GM18505 (cell line): Measurements from ENCODE around the gene PWWP2B.

ENCODE experiments used
- ATAC-seq: cut with Tn5 transposase; IDR thresholded peaks from one replicate; pipeline ENCODE4 v1.9.1; 2021; ENCODE audit not compliant: unreplicated experiment
- POLR2A ChIP-seq: IDR thresholded peaks from 4 replicates; pipeline ENCODE4 v1.6.1; 2011; ENCODE audit warnings: borderline replicate concordance; ENCODE audit not compliant: insufficient read depth, insufficient read length; ENCODE audit errors: extremely low read depth

The PWWP2B gene

GRCh38 chr10:132421847-132422751 lies 25.1 kb downstream of the PWWP2B start:
- ATAC-seq = no peak
- no peak for TF ChIP-seq POLR2A

DNA sequence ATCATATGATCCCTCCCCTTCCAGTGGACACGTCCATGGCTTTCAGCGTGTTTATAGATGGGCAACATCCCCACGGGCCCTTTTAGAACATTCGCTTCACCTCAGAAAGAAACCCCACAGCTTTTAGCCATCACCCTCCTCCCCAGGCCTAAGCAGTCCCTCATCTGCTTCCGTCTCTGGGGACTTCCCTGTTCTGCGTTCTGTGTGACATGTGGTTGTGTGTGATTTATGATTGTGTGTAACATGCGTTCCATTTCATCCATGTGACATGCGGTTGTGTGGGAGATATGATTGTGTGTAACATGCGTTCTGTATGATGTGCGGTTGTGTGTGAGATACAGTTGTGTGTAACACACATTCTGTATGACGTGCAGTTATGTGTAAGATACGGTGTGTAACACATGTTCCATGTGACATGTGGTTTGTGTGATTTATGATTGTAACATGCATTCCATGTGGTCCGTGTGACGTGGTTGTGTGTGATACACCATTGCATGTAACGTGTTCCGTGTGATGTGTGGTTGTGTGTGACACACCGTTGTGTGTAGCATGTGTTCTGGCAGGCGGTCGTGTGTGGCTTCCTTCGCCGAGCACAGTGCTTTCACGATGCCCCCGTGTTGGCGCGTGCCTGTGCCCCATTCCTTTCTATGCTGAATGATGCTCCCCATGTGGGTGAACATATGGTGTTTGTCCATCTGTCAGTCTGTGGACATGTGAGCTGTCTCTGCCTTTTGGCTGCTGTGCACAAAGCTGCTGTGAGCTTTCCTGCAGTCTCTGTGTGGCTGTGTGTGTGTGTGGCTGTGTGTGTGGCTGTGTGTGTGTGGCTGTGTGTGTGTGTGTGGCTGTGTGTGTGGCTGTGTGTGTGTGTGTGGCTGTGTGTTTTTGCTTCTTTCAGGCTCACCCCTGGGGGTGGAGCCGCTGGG lies 26.2 kb downstream of the PWWP2B start:
- ATAC-seq = no peak
- no peak for TF ChIP-seq POLR2A

- no peak for TF ChIP-seq POLR2A
- no peak for ATAC-seq
Measured at GRCh38 chr10:132423966-132424861, 27.2 kb downstream of the PWWP2B start.

DNA sequence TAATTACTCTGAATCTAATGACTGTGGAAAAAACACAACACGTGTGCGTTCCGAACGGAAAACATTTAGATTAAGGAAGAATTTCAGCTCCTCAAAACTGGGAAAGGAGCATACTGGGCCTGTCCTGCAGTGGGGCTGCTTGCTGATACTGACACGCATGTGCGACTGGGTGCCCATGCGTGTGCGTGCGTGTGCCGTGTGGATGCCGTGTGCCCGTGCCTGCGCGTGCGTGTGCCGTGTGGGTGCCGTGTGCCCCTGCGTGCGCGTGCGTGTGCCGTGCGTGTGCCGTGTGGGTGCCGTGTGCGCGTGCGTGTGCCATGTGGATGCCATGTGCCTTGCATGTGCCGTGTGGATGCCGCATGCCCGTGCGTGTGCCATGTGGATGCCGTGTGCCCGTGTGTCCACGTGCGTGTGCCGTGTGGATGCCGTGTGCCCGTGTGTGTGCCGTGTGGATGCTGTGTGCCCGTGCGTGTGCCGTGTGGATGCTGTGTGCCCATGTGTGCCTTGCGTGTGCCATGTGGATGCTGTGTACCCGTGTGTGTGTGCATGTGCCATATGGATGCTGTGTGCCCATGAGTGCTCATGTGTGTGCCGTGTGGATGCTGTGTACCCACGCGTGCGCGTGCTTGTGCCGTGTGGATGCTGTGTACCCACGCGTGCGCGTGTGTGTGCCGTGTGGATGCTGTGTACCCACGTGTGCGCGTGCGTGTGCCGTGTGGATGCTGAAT lies 28.2 kb downstream of the PWWP2B start:
- no peak for TF ChIP-seq POLR2A
- ATAC-seq = no peak

DNA sequence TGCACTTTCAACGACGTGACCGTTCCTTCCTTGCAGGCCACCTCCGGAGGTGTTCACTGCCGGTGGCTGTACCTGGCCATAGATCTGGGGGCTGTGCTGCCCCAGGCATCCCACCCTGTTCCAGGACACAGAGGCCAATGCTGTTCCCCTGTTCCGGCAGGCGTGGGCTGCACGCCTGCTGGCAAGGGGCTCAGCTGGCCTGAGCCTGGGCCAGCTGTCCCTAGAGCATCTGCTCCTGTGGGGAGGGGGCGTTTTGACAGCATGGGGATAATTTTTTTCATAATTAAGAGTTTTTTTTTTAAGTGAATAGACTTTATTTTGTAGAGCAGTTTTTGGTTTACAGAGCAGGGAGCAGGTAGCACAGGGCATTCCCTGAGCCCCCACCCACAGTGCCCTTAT lies 28.8 kb downstream of the PWWP2B start:
- ATAC-seq = no peak
- no peak for TF ChIP-seq POLR2A

DNA sequence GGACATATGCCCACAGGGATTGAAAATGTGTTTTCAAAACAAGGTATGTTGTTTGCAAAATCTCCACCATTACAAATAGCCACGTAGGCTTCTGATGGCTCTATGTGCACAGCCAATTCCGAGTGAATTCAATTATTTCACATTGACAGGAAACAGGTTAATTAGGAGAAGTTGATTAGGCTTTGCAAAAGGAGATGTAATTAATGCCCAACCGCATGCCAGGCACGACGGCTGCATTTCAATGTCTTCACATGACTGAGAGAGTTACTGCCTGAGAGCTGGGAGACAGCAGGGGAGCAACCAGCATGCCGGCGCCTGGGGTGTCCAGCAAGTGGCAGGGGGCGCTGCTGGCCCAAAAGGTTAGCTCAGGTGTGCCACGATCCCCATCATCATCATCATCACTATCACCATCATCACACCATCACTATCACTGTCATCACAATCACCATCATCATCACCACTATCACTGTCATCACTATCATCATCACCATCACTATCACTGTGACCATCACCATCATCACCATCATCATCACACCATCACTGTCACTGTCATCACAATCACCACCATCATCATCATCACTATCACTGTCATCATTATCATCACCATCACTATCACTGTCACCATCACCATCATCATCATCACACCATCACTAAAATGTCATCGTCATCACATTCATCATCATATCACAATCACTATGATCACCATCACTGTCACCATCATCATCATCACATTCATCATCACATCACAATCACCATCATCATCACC lies 30.2 kb downstream of the PWWP2B start:
- TF ChIP-seq POLR2A = no peak
- ATAC-seq = no peak

GRCh38 chr10:132427939-132428367 lies 31.0 kb downstream of the PWWP2B start:
- TF ChIP-seq POLR2A = no peak
- ATAC-seq = no peak

DNA sequence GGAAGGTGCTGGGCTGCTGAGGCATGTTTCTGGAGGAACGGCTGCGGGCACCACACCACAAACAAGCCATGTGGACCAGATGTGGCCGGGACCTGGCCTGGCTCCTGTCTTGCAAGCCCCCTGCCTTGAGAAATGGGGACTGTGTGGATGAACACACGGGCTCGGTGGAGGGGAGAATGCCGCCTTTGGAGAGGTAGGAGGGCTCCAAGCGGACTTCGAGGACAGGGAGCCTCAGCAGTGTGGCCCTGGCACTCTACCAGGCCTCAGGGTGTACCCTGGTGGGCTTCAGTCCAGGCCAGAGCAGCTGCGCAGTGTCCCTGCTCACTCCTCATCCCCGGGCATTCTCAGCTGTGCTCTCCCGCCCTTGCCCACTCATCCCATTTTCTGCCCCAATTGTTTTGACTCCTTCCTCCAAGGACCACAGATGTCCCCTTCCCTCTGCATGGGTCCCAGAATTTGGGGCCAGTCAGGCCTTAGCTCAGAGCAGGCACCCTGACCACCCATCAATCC lies 31.5 kb downstream of the PWWP2B start:
- no peak for TF ChIP-seq POLR2A
- no peak for ATAC-seq

DNA sequence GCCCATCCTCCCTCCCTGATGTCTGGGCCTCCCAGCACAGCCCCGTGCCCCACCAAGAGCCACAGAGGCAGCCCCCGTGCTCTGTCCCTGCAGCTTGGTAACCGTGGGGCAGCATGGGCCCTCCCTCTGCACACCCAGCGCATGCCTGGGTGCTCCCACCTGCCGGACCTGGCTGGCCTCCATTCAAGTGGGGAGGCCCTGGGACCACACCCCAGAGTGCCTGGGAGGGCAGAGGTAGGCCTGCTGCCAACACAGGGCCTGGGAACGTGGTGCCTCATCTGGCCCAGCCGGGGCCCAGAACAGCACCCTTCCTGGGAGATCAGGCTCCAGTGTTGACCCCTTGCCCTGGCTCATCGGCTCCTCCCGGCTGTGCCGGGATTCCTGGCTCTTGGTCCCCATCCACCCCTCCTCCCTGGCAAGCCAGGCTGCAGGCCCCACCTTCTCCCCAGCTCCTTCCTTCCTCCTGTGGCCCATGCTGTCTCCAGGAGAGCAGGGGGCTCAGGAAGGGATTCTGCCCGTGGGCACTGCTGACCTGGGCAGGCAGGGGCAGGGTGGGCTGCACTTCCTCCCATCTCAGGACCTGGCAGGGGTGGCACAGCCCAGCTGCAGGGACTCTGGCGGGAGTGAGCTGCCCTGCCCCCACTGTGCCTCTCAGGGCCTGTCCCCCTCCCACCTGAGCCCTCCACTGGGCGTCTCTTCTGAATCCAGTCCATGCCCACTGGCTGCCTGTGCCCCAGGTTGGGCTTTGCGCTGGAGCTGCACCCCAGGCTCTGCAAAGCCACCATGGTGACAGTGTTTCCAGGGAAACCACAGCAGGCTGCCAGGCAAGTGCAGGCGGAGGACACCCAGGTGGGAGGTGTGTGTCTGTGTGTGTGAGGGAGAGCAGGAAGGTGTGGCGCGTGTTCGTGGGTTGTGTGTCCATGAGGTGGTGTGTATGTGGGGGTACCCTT lies 32.6 kb downstream of the PWWP2B start:
- no peak for TF ChIP-seq POLR2A
- no peak for ATAC-seq

DNA sequence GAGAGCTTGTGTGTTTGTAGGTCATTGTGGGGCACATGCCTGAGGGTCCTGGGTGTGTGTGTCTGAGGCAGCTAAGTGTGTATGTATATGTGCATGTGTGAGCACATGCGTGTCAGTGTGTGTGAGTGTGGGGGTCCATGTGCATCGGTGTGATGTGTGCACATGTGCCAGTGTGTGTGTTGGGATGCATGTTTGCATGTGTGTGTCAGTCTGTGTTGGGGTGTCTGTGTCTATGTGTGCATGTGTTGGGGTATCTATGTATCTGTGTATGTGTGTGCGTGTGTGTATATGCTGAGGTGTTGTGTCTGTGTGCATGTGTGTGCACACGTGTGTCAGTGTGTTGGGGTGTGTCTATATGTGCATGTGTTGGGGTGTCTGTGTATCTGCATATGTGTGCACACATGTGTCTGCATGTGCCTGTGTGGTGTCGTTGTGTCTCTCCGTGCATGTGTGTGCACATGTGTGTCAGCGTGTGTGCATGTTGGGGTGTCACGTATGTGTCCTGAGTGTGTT lies 33.3 kb downstream of the PWWP2B start:
- no peak for TF ChIP-seq POLR2A
- no peak for ATAC-seq

DNA sequence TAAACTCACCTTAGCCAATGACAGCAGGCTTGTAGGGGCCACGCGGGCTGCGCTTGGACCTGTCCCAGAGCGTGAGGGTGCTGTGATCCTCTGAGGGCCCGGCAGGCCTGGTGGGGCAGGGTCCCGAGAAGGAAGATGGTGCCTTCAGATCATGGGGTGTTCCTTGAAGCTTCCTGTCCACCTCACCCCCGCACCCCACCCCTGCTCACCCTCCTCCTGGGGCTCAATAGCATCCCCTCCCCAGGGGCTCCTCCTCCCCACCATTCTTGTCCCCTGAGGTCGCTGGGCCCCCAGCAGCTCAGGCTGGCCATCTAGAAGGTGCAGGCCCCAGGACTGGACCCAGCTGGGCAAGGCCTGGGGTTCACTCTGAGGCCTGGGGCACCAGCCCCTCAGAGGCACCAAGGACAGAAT lies 33.9 kb downstream of the PWWP2B start:
- ATAC-seq = no peak
- no peak for TF ChIP-seq POLR2A
